Activated T-helper 2 cell treated with anti-CD3 and anti-CD28 coated beads, Interferon-gamma antibody, Interleukin-2, Interleukin-4, amounts not matched to agents 10 μg/mL and 5 μg/mL and 100 μg/mL, durations not matched to agents 14 hours and 24 hours and 36 hours (primary cell): Measurements from ENCODE around the gene TMEM117. TPM values are rescaled to one million over a fixed set of nuclear protein-coding genes. Genes with fewer than 3 reads are reported as not detected.
"Not testable (repeated sequence)": the region's sequence is repeated elsewhere in the genome, so short reads cannot be mapped to it uniquely, and the experiment has no call there.

Source experiments
- DNase-seq: peaks from one replicate; pipeline ENCODE4 v3.0.0; 2021; ENCODE audit warnings: low spot score
- H3K27ac Mint-ChIP-seq: one replicate; pipeline ENCODE4 v1.8.0; 2021; ENCODE audit warnings: mixed read lengths
- H3K27me3 Mint-ChIP-seq: one replicate; pipeline ENCODE4 v1.8.0; 2021; ENCODE audit warnings: low read depth, mixed read lengths
- H3K36me3 Mint-ChIP-seq: one replicate; pipeline ENCODE4 v1.8.0; 2021; ENCODE audit warnings: low read depth, mixed read lengths
- H3K4me1 Mint-ChIP-seq: one replicate; pipeline ENCODE4 v1.8.0; 2021; ENCODE audit warnings: low read depth, mixed read lengths
- H3K4me3 Mint-ChIP-seq: one replicate; pipeline ENCODE4 v1.8.0; 2021; ENCODE audit warnings: low read depth, mild to moderate bottlenecking, moderate library complexity, mixed read lengths
- H3K9me3 Mint-ChIP-seq: one replicate; pipeline ENCODE4 v1.8.0; 2021; ENCODE audit warnings: mixed read lengths
- intact Hi-C: fragments of 100-400 bp; cut with micrococcal nuclease; formaldehyde crosslinking; loops from one replicate; pipeline ENCODE4 v1.15.1; 2023
- total RNA-seq: library from RNA; stranded (reverse); gene quantifications from 2 replicates; pipeline ENCODE4 v1.2.3, GENCODE V29; 2022

The TMEM117 gene
- total RNA-seq, 1 donor from 2014 or later = 1.3 TPM

DNA sequence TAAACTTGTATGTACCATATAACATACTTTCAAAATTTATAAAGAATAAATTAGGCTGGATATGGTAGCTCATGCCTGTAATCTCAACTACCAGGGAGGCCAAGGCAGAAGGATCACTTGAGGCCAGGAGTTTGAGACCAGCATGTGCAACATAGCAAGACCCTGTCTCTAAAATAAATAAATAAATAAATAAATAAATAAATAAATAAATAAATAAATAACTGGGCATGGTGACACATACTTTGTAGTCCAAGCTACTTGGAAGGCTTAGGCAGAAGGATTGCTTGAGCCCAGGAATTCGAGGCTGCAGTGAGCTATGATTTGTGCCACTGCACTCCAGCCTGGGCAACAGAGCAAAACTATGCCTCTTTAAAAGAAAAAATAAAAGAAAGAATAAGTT is 359.8 kb downstream of the TMEM117 start:
- H3K27me3 Mint-ChIP-seq, H3K36me3 Mint-ChIP-seq, DNase-seq, H3K4me1 Mint-ChIP-seq, H3K27ac Mint-ChIP-seq, H3K9me3 Mint-ChIP-seq, H3K4me3 Mint-ChIP-seq, intact Hi-C loops: not testable (repeated sequence)

GRCh38 chr12:44206045-44206444 is 370.2 kb downstream of the TMEM117 start:
- no peaks in the 10 kb centered on the region for H3K36me3 Mint-ChIP-seq
- no peaks in the 10 kb centered on the region for H3K4me1 Mint-ChIP-seq
- peaks cover 6% of the 10 kb centered on the region for H3K9me3 Mint-ChIP-seq
- no peak for DNase-seq
- intact Hi-C loops = no loop called here
- H3K27ac Mint-ChIP-seq = no peak overlapping the region
- H3K4me3 Mint-ChIP-seq = no peak overlapping the region
- no peaks in the 10 kb centered on the region for H3K27me3 Mint-ChIP-seq

- Mint-ChIP-seq H3K27me3 (no peaks in the 10 kb centered on the region), H3K4me1 (no peaks in the 10 kb centered on the region), H3K36me3 (no peaks in the 10 kb centered on the region), H3K27ac (no peak overlapping the region), H3K9me3 (peaks cover 6% of the 10 kb centered on the region), H3K4me3 (no peak overlapping the region)
- no peak for DNase-seq
- intact Hi-C loops = no loop called here
Observed at GRCh38 chr12:44217146-44217883, 381.4 kb downstream of the TMEM117 start.

DNA sequence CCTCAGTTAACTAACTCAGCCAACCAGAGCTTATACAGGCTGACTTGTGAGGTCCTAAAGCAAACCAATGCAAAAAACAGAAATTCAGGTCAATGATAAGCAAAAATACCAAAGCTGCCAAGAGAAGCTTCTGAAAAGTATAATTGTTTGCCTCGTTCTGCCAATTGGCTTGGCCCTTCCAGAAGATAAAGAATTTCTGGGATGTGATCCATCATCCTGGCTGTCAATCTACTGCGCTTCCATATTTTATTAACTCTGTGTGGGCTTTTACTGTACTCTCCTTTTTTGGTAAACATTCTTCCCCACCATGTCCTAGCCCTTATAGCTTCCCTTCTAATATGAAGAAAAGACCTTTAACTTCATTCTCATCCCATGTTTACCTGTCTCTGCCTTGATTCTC is 387.9 kb downstream of the TMEM117 start:
- H3K4me3 Mint-ChIP-seq = no peak overlapping the region
- H3K36me3 Mint-ChIP-seq = no peaks in the 10 kb centered on the region
- intact Hi-C loops = no loop called here
- H3K27ac Mint-ChIP-seq = no peak overlapping the region
- H3K27me3 Mint-ChIP-seq = no peaks in the 10 kb centered on the region
- H3K4me1 Mint-ChIP-seq = no peaks in the 10 kb centered on the region
- DNase-seq = no peak
- H3K9me3 Mint-ChIP-seq = no peaks in the 10 kb centered on the region

GRCh38 chr12:44224399-44225148 is 388.7 kb downstream of the TMEM117 start:
- Mint-ChIP-seq H3K4me1 (no peaks in the 10 kb centered on the region), H3K9me3 (no peaks in the 10 kb centered on the region), H3K27me3 (no peaks in the 10 kb centered on the region), H3K4me3 (no peak overlapping the region), H3K36me3 (no peaks in the 10 kb centered on the region), H3K27ac (no peak overlapping the region)
- intact Hi-C loops = no loop called here
- no peak for DNase-seq

DNA sequence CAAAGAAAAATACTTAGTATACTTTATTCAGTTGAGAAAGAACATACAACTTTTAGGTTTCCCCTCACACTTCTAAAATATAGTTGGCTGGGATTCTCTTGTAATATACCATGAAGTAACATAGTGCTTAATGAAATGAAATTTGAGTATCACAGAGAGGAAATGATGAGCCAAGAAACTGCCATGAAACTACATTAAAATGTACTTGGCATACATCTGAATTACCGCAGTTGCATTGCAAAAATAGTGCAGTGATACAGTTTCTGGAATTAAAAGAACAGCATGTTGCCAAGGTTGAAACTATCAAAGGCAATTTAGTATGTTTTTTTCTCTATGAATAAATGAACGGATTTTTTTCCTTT is 389.2 kb downstream of the TMEM117 start:
- H3K27me3 Mint-ChIP-seq = no peaks in the 10 kb centered on the region
- no peak for DNase-seq
- intact Hi-C loops = no loop called here
- H3K4me1 Mint-ChIP-seq = no peaks in the 10 kb centered on the region
- no peak overlapping the region for H3K4me3 Mint-ChIP-seq
- H3K36me3 Mint-ChIP-seq = no peaks in the 10 kb centered on the region
- H3K27ac Mint-ChIP-seq = no peak overlapping the region
- no peaks in the 10 kb centered on the region for H3K9me3 Mint-ChIP-seq

DNA sequence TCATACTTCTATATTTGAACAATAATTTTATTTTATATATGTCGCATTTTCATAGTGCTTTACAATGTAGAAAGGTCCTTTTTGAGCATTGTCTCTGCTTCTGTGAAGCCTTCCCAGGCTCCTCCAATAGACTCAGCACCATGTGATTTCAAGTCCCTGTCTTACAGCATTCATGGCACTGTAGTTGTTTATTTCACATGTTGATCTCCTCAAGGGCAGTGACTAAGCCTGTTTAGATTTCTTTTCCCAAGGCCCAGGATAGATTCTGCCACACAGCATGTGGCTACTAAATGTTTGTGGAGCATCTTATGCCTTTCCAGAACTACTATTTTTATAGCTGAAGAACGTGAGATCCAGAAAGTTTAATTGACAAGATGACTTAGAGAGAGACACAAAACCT is 391.7 kb downstream of the TMEM117 start:
- DNase-seq = no peak
- Mint-ChIP-seq H3K4me3 (no peak overlapping the region), H3K36me3 (no peaks in the 10 kb centered on the region), H3K4me1 (no peaks in the 10 kb centered on the region), H3K27me3 (no peaks in the 10 kb centered on the region), H3K9me3 (no peaks in the 10 kb centered on the region), H3K27ac (no peak overlapping the region)
- intact Hi-C loops = no loop called here

GRCh38 chr12:44229846-44230245 is 394.0 kb downstream of the TMEM117 start:
- intact Hi-C loops = no loop called here
- Mint-ChIP-seq H3K27ac (no peak overlapping the region), H3K4me3 (no peak overlapping the region), H3K27me3 (no peaks in the 10 kb centered on the region), H3K36me3 (no peaks in the 10 kb centered on the region), H3K9me3 (no peaks in the 10 kb centered on the region), H3K4me1 (no peaks in the 10 kb centered on the region)
- no peak for DNase-seq

DNA sequence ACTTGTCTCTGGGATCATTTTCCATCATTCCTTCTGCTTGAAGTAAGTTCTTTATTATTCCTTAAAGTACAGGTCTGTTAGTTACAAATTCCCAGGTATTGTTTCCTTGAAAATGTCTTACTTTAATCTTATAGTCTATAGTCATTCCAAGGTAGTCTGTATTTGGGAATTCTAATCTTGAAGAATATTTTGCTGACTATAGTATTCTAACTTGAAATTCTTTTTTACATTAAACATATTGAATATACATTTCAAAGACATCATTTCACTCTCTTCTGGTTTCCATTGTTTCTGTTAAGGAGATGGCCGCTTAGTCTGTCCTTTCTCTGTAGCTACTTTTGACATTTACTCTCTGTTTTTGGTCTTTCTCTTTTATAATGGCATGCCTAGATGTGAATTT is 399.8 kb downstream of the TMEM117 start:
- H3K36me3 Mint-ChIP-seq = no peaks in the 10 kb centered on the region
- no peaks in the 10 kb centered on the region for H3K4me1 Mint-ChIP-seq
- H3K4me3 Mint-ChIP-seq = no peak overlapping the region
- H3K27me3 Mint-ChIP-seq = no peaks in the 10 kb centered on the region
- H3K27ac Mint-ChIP-seq = no peak overlapping the region
- no peaks in the 10 kb centered on the region for H3K9me3 Mint-ChIP-seq
- intact Hi-C loops = no loop called here
- no peak for DNase-seq

DNA sequence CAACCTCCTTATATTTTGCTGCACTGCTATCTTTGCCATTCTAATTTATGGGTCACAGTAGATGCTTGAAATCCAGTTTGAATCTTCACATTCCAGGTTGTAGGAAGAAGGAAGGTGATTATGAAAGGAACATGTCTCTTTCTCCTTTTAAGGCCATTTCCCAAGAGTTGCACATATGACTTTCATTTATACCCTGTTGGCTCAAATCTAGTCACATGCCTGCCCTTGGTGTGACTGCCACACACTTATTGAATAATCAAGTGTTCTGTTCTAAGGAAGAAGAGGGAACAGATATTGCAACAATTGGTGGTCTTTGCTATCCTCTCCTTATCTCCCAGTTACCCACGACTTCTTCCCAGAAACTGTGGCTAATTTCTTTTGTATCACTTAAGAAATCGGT is 404.3 kb downstream of the TMEM117 start:
- Mint-ChIP-seq H3K4me1 (no peaks in the 10 kb centered on the region), H3K27me3 (no peaks in the 10 kb centered on the region), H3K36me3 (no peaks in the 10 kb centered on the region), H3K27ac (no peak overlapping the region), H3K4me3 (no peak overlapping the region), H3K9me3 (no peaks in the 10 kb centered on the region)
- DNase-seq = no peak
- intact Hi-C loops = no loop called here

- H3K4me3 Mint-ChIP-seq = no peak overlapping the region
- DNase-seq = no peak
Observed at GRCh38 chr12:44245932-44246331, 410.1 kb downstream of the TMEM117 start.

GRCh38 chr12:44246482-44247105 is 410.7 kb downstream of the TMEM117 start:
- H3K36me3 Mint-ChIP-seq = no peaks in the 10 kb centered on the region
- no peak overlapping the region for H3K4me3 Mint-ChIP-seq
- no peaks in the 10 kb centered on the region for H3K4me1 Mint-ChIP-seq
- intact Hi-C loops = no loop called here
- no peaks in the 10 kb centered on the region for H3K27me3 Mint-ChIP-seq
- no peak for DNase-seq
- no peaks in the 10 kb centered on the region for H3K9me3 Mint-ChIP-seq
- H3K27ac Mint-ChIP-seq = no peak overlapping the region

More at GRCh38 chr12:44245932-44246331, 410.1 kb downstream of the TMEM117 start:
- Mint-ChIP-seq H3K27me3 (no peaks in the 10 kb centered on the region), H3K4me1 (no peaks in the 10 kb centered on the region), H3K9me3 (no peaks in the 10 kb centered on the region), H3K36me3 (no peaks in the 10 kb centered on the region), H3K27ac (no peak overlapping the region)
- intact Hi-C loops = no loop called here

DNA sequence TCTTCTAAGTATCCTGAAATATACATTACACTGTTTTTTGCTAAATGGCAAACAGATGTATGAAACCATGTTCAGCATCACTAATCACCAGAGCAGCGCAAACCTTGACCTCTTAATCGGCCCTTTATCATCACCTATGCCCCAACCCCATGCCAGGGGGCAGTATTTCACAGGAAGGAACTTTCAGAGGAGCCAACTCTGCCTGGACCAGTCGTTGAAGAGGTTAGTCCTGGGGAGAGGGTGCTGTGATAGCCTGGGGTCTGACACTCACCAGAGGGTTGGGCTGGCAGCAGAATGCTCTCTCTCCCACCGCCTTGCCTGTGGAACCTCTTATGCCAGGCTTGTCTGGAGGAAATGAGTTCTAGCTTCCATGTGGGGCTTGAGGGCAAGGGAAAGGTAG is 411.7 kb downstream of the TMEM117 start:
- no peak overlapping the region for H3K27ac Mint-ChIP-seq
- intact Hi-C loops = no loop called here
- DNase-seq = no peak

More for the DNA sequence above, 411.7 kb downstream of the TMEM117 start:
- H3K27me3 Mint-ChIP-seq = no peaks in the 10 kb centered on the region
- H3K9me3 Mint-ChIP-seq = no peaks in the 10 kb centered on the region
- no peaks in the 10 kb centered on the region for H3K36me3 Mint-ChIP-seq
- H3K4me1 Mint-ChIP-seq = no peaks in the 10 kb centered on the region
- H3K4me3 Mint-ChIP-seq = no peak overlapping the region
